ENCODE measurements around the gene IDH2.

Gene IDH2

GRCh38 chr15:90080818-90081393, 21.4 kb downstream of the IDH2 start:
- TF ChIP-seq GATA3 (IDR thresholded peaks at IDR 0.05; ENCODE audit: low read depth, low read length) (no peak), GATA2 (IDR thresholded peaks at IDR 0.05; ENCODE audit: low read depth, low read length) (no peak)

- TF ChIP-seq GATA3 (IDR thresholded peaks at IDR 0.05; ENCODE audit: low read depth, low read length): no peak
- TF ChIP-seq GATA2 (IDR thresholded peaks at IDR 0.05; ENCODE audit: low read depth, low read length): no peak
These were observed 21.9 kb downstream of the IDH2 start for GRCh38 chr15:90080458-90080755.

GRCh38 chr15:90079619-90080457, 22.4 kb downstream of the IDH2 start:
- TF ChIP-seq GATA3 (IDR thresholded peaks at IDR 0.05; ENCODE audit: low read depth, low read length): no peak
- TF ChIP-seq GATA2 (IDR thresholded peaks at IDR 0.05; ENCODE audit: low read depth, low read length): no peak

GRCh38 chr15:90078965-90079364, 23.3 kb downstream of the IDH2 start:
- TF ChIP-seq GATA2 (IDR thresholded peaks at IDR 0.05; ENCODE audit: low read depth, low read length) (no peak), GATA3 (IDR thresholded peaks at IDR 0.05; ENCODE audit: low read depth, low read length) (no peak)

- TF ChIP-seq GATA3 (IDR thresholded peaks at IDR 0.05; ENCODE audit: low read depth, low read length) (no peak), GATA2 (IDR thresholded peaks at IDR 0.05; ENCODE audit: low read depth, low read length) (no peak)
These were observed 25.6 kb downstream of the IDH2 start for GRCh38 chr15:90076716-90077115.

- TF ChIP-seq GATA2 (IDR thresholded peaks at IDR 0.05; ENCODE audit: low read depth, low read length) (no peak), GATA3 (IDR thresholded peaks at IDR 0.05; ENCODE audit: low read depth, low read length) (no peak)
These were observed 26.6 kb downstream of the IDH2 start for GRCh38 chr15:90075420-90076289.

- no peak for TF ChIP-seq GATA2 (IDR thresholded peaks at IDR 0.05; ENCODE audit: low read depth, low read length)
These were observed 27.4 kb downstream of the IDH2 start for GRCh38 chr15:90074916-90075315.

- TF ChIP-seq GATA3 (IDR thresholded peaks at IDR 0.05; ENCODE audit: low read depth, low read length): no peak
- no peak for TF ChIP-seq GATA2 (IDR thresholded peaks at IDR 0.05; ENCODE audit: low read depth, low read length)
These were observed 28.2 kb downstream of the IDH2 start for GRCh38 chr15:90074023-90074422.

- TF ChIP-seq GATA3 (IDR thresholded peaks at IDR 0.05; ENCODE audit: low read depth, low read length) (no peak), GATA2 (IDR thresholded peaks at IDR 0.05; ENCODE audit: low read depth, low read length) (no peak)
These were observed 29.2 kb downstream of the IDH2 start for GRCh38 chr15:90072978-90073640.

GRCh38 chr15:90071220-90071807, 31.0 kb downstream of the IDH2 start:
- TF ChIP-seq GATA2 (IDR thresholded peaks at IDR 0.05; ENCODE audit: low read depth, low read length): no peak

GRCh38 chr15:90067953-90068606, 34.2 kb downstream of the IDH2 start:
- TF ChIP-seq GATA2 (IDR thresholded peaks at IDR 0.05; ENCODE audit: low read depth, low read length) (no peak), GATA3 (IDR thresholded peaks at IDR 0.05; ENCODE audit: low read depth, low read length) (no peak)

- TF ChIP-seq GATA3 (IDR thresholded peaks at IDR 0.05; ENCODE audit: low read depth, low read length) (no peak), GATA2 (IDR thresholded peaks at IDR 0.05; ENCODE audit: low read depth, low read length) (no peak)
These were observed 34.9 kb downstream of the IDH2 start for GRCh38 chr15:90067181-90067952.

GRCh38 chr15:90065682-90066049, 36.6 kb downstream of the IDH2 start:
- no peak for TF ChIP-seq GATA2 (IDR thresholded peaks at IDR 0.05; ENCODE audit: low read depth, low read length)
- no peak for TF ChIP-seq GATA3 (IDR thresholded peaks at IDR 0.05; ENCODE audit: low read depth, low read length)

All from SH-SY5Y (cell line).